KBM-7 (cell line): ENCODE data around the gene KDELR1.
A peak's percentile ranks its signal among the peaks of the same experiment; 100 is the strongest.
"Not testable (repeated sequence)": the region's sequence is repeated elsewhere in the genome, so short reads cannot be mapped to it uniquely, and the experiment has no call there.

Experiments
- DNase-seq: peaks from one replicate; pipeline ENCODE4 v3.0.0-alpha.2; 2015
- in situ Hi-C: fragments of 300-500 bp; cut with MboI; formaldehyde crosslinking; loops from 2 replicates; pipeline ENCODE4 v1.14.3; 2020; ENCODE audit warnings: low sequenced_read_pairs, low pct_unique_long_range_greater_than_20kb, mixed read lengths

Gene KDELR1

GRCh38 chr19:48379058-48379457, 12.3 kb downstream of the KDELR1 start:
- in situ Hi-C loops = no loop called here

GRCh38 chr19:48378194-48378570, 13.2 kb downstream of the KDELR1 start:
- in situ Hi-C loops = no loop called here
- no peak for DNase-seq

More at GRCh38 chr19:48379058-48379457, 12.3 kb downstream of the KDELR1 start:
- no peak for DNase-seq

GRCh38 chr19:48373567-48373966, 17.8 kb downstream of the KDELR1 start:
- no peak for DNase-seq
- in situ Hi-C loops = no loop called here

GRCh38 chr19:48372904-48373303, 18.4 kb downstream of the KDELR1 start:
- in situ Hi-C loops = no loop called here
- DNase-seq = no peak

GRCh38 chr19:48371771-48372170, 19.6 kb downstream of the KDELR1 start:
- DNase-seq, in situ Hi-C loops: not testable (repeated sequence)

GRCh38 chr19:48371367-48371766, 20.0 kb downstream of the KDELR1 start:
- no peak for DNase-seq
- in situ Hi-C loops = no loop called here

GRCh38 chr19:48370955-48371354, 20.4 kb downstream of the KDELR1 start:
- in situ Hi-C loops = no loop called here
- DNase-seq = no peak

- DNase-seq = no peak
- in situ Hi-C loops = no loop called here
These were observed 22.4 kb downstream of the KDELR1 start for GRCh38 chr19:48368936-48369335.

GRCh38 chr19:48367855-48368254, 23.5 kb downstream of the KDELR1 start:
- in situ Hi-C loops = no loop called here
- DNase-seq = no peak

GRCh38 chr19:48365602-48366001, 25.7 kb downstream of the KDELR1 start:
- no peak for DNase-seq
- in situ Hi-C loops = no loop called here

GRCh38 chr19:48364598-48365348, 26.6 kb downstream of the KDELR1 start:
- in situ Hi-C loops = no loop called here

GRCh38 chr19:48363810-48364597, 27.3 kb downstream of the KDELR1 start, which contains the start of the genes SYNGR4 and TMEM143:
Gene SYNGR4, plus strand, starts transcription at chr19:48364367. Its CDS starts 1,476 bp downstream, at chr19:48365843.
Gene TMEM143, minus strand, starts transcription at chr19:48363940. Its CDS starts 20 bp downstream, at chr19:48363920.
- DNase-seq = peak; percentile 100
- in situ Hi-C loops = no loop called here

More at GRCh38 chr19:48364598-48365348, 26.6 kb downstream of the KDELR1 start:
- DNase-seq = no peak

- DNase-seq = no peak
- in situ Hi-C loops = no loop called here
These were observed 27.9 kb downstream of the KDELR1 start for GRCh38 chr19:48363500-48363809.

- in situ Hi-C loops = no loop called here
- DNase-seq = peak; percentile 92
These were observed 28.4 kb downstream of the KDELR1 start for GRCh38 chr19:48362716-48363499.

GRCh38 chr19:48361912-48362311, 29.4 kb downstream of the KDELR1 start:
- in situ Hi-C loops = no loop called here
- DNase-seq = no peak

- DNase-seq = no peak
- in situ Hi-C loops = no loop called here
These were observed 32.2 kb downstream of the KDELR1 start for GRCh38 chr19:48359123-48359522.

- no peak for DNase-seq
- in situ Hi-C loops = no loop called here
These were observed 35.9 kb downstream of the KDELR1 start for GRCh38 chr19:48355365-48355954.

- in situ Hi-C loops = no loop called here
- DNase-seq = no peak
These were observed 36.9 kb downstream of the KDELR1 start for GRCh38 chr19:48354332-48354992.

- in situ Hi-C loops = no loop called here
- DNase-seq = no peak
These were observed 37.7 kb downstream of the KDELR1 start for GRCh38 chr19:48353677-48354076.
